Left ventricle myocardium inferior (tissue), 1 donor: Measurements from ENCODE around the gene KRT80. TPM values are rescaled to one million over a fixed set of nuclear protein-coding genes. Genes with fewer than 3 reads are reported as not detected.

ENCODE experiments used
- DNase-seq: peaks from one replicate; pipeline ENCODE4 v3.0.0-alpha.2; 2020
- H3K27ac ChIP-seq: fragments of 200-600 bp; replicated peaks from 2 replicates; pipeline ENCODE4 v1.8.0; 2021
- H3K27me3 ChIP-seq: fragments of 200-600 bp; 2 replicates; pipeline ENCODE4 v1.8.0; 2021; ENCODE audit warnings: low read depth
- H3K36me3 ChIP-seq: fragments of 200-600 bp; 2 replicates; pipeline ENCODE4 v1.8.0; 2021
- H3K4me1 ChIP-seq: fragments of 200-600 bp; 2 replicates; pipeline ENCODE4 v1.8.0; 2021
- H3K4me3 ChIP-seq: fragments of 200-600 bp; 2 replicates; pipeline ENCODE4 v1.8.0; 2021; ENCODE audit warnings: mild to moderate bottlenecking, moderate library complexity
- H3K9me3 ChIP-seq: fragments of 200-600 bp; replicated peaks from 2 replicates; pipeline ENCODE4 v1.8.0; 2021
- intact Hi-C: fragments of 100-400 bp; cut with micrococcal nuclease; formaldehyde crosslinking; loops from one replicate; pipeline ENCODE4 v1.11.0; 2022
- total RNA-seq: library from RNA; stranded (reverse); fragmentation: NEBNext Ultra II Directional; extraction: Animal tissue kit (Norgen Biotek cat#: 25700); gene quantifications from one replicate; pipeline ENCODE4 v1.2.1, GENCODE V29; 2021
- TF ChIP-seq, protein P1 (sequence below): fragments of 200-600 bp; IDR thresholded peaks from 2 replicates; pipeline ENCODE4 v1.8.0; 2021; ENCODE audit warnings: antibody characterized with exemption, mild to moderate bottlenecking, borderline replicate concordance
- donor health status: DM: no; HTN: yes; CAD: no; lungs with severe emphysema.

The KRT80 gene
- total RNA-seq, 1 donor from 2014 or later, result not detected

GRCh38 chr12:52204931-52205505 lies 13.2 kb upstream of the KRT80 start:
- intact Hi-C loops, result no loop called here
- TF ChIP-seq, protein P1, sequence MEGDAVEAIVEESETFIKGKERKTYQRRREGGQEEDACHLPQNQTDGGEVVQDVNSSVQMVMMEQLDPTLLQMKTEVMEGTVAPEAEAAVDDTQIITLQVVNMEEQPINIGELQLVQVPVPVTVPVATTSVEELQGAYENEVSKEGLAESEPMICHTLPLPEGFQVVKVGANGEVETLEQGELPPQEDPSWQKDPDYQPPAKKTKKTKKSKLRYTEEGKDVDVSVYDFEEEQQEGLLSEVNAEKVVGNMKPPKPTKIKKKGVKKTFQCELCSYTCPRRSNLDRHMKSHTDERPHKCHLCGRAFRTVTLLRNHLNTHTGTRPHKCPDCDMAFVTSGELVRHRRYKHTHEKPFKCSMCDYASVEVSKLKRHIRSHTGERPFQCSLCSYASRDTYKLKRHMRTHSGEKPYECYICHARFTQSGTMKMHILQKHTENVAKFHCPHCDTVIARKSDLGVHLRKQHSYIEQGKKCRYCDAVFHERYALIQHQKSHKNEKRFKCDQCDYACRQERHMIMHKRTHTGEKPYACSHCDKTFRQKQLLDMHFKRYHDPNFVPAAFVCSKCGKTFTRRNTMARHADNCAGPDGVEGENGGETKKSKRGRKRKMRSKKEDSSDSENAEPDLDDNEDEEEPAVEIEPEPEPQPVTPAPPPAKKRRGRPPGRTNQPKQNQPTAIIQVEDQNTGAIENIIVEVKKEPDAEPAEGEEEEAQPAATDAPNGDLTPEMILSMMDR, result no peak
- Histone ChIP-seq H3K4me1 (peaks cover 48% of the 10 kb centered on the region), H3K4me3 (no peak overlapping the region), H3K27me3 (peaks cover 16% of the 10 kb centered on the region), H3K27ac (no peak overlapping the region), H3K36me3 (no peaks in the 10 kb centered on the region), H3K9me3 (no peaks in the 10 kb centered on the region)
- peak; percentile 10 for DNase-seq

GRCh38 chr12:52204095-52204930 lies 12.5 kb upstream of the KRT80 start:
- TF ChIP-seq, protein P1, result no peak
- H3K27me3 ChIP-seq, result peaks cover 9% of the 10 kb centered on the region
- DNase-seq, result no peak
- H3K4me1 ChIP-seq, result peaks cover 55% of the 10 kb centered on the region
- intact Hi-C loops, result no loop called here
- no peaks in the 10 kb centered on the region for H3K36me3 ChIP-seq
- no peak overlapping the region for H3K27ac ChIP-seq
- H3K4me3 ChIP-seq, result no peak overlapping the region
- H3K9me3 ChIP-seq, result no peaks in the 10 kb centered on the region

GRCh38 chr12:52203079-52203921 lies 11.5 kb upstream of the KRT80 start:
- DNase-seq, result peak; percentile 42
- peaks cover 58% of the 10 kb centered on the region for H3K4me1 ChIP-seq
- TF ChIP-seq, protein P1, result no peak

DNA sequence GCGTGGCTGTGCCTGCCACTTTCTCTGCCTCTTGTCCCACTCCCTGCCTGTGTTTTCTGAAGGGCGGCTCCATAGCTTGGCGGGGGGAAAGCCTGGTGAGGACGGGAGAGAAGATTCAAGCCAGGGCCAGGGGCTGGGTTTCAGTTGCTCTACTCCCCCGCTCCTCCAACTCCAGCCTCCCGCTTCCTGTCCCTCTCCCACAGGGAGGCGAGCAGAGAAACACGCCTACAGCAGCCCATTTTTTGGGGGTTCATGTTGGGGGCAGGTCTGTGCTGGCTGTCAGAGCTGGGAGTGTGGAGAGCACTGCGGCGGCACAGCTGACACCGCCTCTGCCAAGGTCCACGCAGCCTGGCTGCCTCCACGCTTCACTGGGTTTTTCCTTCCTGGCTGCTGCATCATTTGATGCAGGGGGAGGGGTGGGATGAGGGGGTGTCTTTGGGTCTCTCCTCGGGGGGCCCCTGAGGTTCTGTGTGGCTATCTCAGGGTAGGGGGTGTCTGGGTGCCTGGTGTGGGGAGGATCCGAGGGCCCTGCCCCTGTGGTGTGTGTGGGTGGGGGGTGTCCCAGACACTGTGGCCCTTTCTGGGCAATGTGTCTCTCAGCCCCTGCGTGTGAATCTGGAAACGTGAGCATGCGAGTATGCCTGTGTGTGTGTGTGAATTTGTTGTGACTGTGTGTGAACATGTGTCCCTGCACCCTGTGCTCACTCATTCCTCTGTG lies 10.7 kb upstream of the KRT80 start:
- H3K9me3 ChIP-seq, result no peaks in the 10 kb centered on the region
- peak; percentile 13 for DNase-seq
- H3K36me3 ChIP-seq, result no peaks in the 10 kb centered on the region
- intact Hi-C loops, result no loop called here
- H3K27me3 ChIP-seq, result no peaks in the 10 kb centered on the region
- H3K27ac ChIP-seq, result no peak overlapping the region
- TF ChIP-seq, protein P1, result no peak
- peaks cover 58% of the 10 kb centered on the region for H3K4me1 ChIP-seq
- H3K4me3 ChIP-seq, result no peak overlapping the region

More at GRCh38 chr12:52203079-52203921, 11.5 kb upstream of the KRT80 start:
- no peaks in the 10 kb centered on the region for H3K9me3 ChIP-seq
- intact Hi-C loops, result no loop called here
- H3K36me3 ChIP-seq, result no peaks in the 10 kb centered on the region
- H3K4me3 ChIP-seq, result no peak overlapping the region
- H3K27ac ChIP-seq, result no peak overlapping the region
- no peaks in the 10 kb centered on the region for H3K27me3 ChIP-seq

- TF ChIP-seq, protein P1, result no peak
- Histone ChIP-seq H3K36me3 (no peaks in the 10 kb centered on the region), H3K27ac (no peak overlapping the region), H3K4me1 (peaks cover 56% of the 10 kb centered on the region), H3K9me3 (no peaks in the 10 kb centered on the region), H3K4me3 (no peak overlapping the region), H3K27me3 (no peaks in the 10 kb centered on the region)
- peak; percentile 5 for DNase-seq
- intact Hi-C loops, result no loop called here
Measured at GRCh38 chr12:52201451-52201839, 9.6 kb upstream of the KRT80 start.
